ENCODE data around the gene TAB2.

DNA sequence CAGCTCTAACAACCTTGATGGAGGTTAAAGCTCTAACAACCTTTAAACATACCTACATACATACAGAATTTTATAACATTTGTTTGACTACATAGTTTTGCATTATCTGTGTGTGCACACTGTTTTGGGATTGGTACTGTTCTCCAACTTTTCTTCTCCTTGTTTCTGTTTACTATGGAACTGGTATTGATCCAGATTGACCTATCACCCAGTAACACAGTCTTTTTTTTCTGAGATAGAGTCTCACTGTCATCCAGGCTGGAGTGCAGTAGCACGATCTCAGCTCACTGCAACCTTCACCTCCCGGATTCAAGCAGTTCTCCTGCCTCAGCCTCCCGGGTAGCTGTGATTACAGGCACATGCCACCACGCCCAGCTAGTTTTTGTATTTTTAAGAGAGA is 65.9 kb downstream of the TAB2 start:
- TF ChIP-seq, protein P1, sequence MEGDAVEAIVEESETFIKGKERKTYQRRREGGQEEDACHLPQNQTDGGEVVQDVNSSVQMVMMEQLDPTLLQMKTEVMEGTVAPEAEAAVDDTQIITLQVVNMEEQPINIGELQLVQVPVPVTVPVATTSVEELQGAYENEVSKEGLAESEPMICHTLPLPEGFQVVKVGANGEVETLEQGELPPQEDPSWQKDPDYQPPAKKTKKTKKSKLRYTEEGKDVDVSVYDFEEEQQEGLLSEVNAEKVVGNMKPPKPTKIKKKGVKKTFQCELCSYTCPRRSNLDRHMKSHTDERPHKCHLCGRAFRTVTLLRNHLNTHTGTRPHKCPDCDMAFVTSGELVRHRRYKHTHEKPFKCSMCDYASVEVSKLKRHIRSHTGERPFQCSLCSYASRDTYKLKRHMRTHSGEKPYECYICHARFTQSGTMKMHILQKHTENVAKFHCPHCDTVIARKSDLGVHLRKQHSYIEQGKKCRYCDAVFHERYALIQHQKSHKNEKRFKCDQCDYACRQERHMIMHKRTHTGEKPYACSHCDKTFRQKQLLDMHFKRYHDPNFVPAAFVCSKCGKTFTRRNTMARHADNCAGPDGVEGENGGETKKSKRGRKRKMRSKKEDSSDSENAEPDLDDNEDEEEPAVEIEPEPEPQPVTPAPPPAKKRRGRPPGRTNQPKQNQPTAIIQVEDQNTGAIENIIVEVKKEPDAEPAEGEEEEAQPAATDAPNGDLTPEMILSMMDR (IDR thresholded peaks at IDR 0.05) = no peak
- no peak for TF ChIP-seq POLR2A (IDR thresholded peaks at IDR 0.05)
